CD4-positive, alpha-beta T cell treated with Interleukin-17A for 1 hour (primary cell): Measurements from ENCODE around the gene TCTN2.
A peak's percentile ranks its signal among the peaks of the same experiment; 100 is the strongest.

Experiments
- DNase-seq: peaks from one replicate; pipeline ENCODE4 v3.0.0-alpha.2; 2020

TCTN2 gene

DNA sequence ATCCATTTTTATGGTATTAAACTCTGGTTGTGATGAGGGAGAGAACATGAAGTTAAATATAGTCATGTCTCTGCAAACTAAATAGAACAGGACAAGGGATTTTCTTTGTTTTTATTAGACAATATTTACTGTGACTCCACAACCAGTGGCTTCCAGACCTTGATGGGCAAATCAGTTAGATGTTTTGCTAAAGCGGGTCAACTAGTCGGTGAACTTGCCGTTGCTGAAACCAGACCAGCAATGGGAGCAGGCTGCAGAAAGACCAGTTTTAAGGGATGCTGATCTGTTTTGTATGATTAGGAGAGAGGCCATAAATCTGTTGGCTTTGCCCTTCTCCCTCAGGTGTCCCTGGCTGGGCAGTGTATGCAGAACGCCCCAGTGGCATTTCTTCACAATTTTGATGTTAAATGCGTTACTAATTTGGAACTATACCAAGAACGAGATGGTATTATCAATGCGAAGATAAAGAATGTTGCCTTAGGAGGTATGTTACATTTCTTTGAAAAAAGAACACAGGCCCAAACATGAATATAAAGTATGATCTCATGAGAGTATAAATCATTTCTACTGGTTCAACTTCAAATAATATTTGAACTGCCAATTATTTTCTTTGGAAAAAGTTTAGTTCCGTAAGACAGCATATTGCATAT is 19.4 kb downstream of the TCTN2 start:
- DNase-seq, result no peak

GRCh38 chr12:123696207-123696606 is 25.3 kb downstream of the TCTN2 start:
- no peak for DNase-seq

GRCh38 chr12:123696646-123697045 is 25.7 kb downstream of the TCTN2 start:
- DNase-seq, result no peak

GRCh38 chr12:123705935-123706334 is 35.0 kb downstream of the TCTN2 start:
- DNase-seq, result no peak

GRCh38 chr12:123707466-123707865 is 36.6 kb downstream of the TCTN2 start:
- DNase-seq, result no peak

- DNase-seq, result no peak
Measured at GRCh38 chr12:123712780-123713319, 41.9 kb downstream of the TCTN2 start.

DNA sequence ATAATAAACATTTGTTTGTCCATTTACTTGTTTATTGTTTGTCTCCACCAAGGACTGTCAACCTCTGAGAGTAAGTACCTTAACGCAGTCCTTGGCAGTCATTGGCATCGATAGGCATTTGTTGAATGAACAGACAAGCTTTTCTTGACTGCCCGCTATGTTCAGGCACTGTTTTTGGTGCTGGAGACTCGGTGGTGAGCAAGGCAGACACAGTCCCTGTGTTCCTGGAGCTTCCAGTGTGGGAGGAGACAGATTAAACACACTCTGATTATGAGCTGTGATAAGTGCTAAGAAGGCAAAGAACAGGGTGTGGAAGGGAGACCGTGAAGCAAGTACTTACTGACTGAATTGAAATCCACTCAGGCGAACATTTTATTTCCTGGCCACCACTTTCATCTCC is 42.5 kb downstream of the TCTN2 start:
- peak; percentile 7 for DNase-seq

- DNase-seq, result peak; percentile 20
Measured at GRCh38 chr12:123713823-123714585, 43.1 kb downstream of the TCTN2 start.

- no peak for DNase-seq
Measured at GRCh38 chr12:123715195-123715594, 44.3 kb downstream of the TCTN2 start.

DNA sequence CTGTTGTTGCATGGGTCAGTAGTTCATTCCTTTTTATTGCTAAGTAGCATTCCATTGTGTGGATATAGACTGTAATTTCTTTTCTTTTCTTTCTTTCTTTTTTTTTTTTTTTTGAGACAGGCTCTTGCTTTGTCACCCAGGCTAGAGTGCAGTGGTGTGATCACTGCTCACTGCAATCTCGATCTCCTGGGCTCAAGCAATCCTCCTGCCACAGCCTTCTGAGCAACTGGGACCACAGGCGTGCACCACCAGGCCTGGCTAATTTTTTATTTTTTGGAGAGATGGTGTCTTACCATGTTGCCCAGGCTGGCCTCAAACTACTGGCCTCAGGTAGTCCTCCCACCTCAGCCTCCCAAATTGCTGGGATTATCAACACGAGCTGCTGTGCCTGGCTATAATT is 46.4 kb downstream of the TCTN2 start:
- DNase-seq, result no peak

- DNase-seq, result no peak
Measured at GRCh38 chr12:123720141-123720814, 49.4 kb downstream of the TCTN2 start.

- no peak for DNase-seq
Measured at GRCh38 chr12:123721245-123721644, 50.3 kb downstream of the TCTN2 start.

GRCh38 chr12:123723011-123723410 is 52.1 kb downstream of the TCTN2 start:
- DNase-seq, result no peak

DNA sequence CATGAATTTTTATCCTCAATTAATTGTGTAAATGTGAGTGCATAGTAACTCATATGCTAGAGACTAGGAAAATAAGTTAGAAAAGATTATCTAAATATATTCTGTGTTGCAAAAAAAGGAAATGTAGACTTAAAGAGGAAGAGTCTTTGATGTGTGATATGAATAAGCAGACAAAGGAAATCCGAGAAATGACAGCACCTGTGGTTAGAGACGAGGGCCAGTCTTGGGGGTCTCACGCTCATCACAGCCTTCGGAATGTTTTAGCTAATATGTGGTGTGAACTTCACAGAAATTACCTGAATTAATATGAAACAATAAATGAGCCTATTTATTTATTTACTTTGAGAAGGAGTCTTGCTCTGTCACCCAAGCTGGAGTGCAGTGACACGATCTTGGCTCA is 52.9 kb downstream of the TCTN2 start:
- no peak for DNase-seq

DNA sequence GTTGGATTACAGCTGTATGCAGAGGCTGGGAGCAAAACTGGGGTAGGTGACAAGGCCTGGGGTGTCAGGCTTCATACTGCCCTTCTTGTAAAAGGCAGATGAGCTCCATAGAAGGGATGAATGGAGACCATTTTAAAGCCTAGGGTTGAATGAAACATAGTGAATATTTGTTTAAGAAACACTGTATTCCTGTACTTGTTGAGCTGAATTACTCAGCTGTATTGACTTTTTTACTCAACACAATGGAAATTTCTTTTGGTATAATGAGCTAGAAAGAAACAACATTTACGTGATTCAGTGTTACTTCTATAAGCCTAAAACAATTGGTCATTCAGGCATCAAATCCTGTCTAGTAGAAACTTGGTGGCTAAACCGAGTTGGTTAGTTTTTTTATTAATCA is 55.3 kb downstream of the TCTN2 start:
- DNase-seq, result no peak

DNA sequence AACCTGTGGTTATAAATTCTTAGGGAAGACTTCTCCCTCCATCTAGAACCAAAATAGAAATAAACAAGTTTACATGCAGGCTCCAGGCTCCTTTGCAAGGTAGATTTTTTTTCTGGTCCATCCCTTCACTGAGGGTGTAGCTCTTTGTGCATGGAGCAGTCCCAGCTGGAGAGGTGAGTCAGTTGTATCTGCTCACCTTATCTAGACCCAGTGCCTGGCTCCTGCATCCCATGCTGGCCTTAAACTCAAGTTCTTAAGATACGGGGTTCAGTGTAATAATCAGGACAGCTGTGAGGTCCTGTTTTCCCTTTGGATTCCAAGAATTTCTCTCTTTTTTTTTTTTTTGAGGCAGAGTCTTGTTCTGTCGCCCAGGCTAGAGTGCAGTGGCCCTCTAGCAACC is 56.0 kb downstream of the TCTN2 start:
- no peak for DNase-seq

- no peak for DNase-seq
Measured at GRCh38 chr12:123727878-123728277, 57.0 kb downstream of the TCTN2 start.

DNA sequence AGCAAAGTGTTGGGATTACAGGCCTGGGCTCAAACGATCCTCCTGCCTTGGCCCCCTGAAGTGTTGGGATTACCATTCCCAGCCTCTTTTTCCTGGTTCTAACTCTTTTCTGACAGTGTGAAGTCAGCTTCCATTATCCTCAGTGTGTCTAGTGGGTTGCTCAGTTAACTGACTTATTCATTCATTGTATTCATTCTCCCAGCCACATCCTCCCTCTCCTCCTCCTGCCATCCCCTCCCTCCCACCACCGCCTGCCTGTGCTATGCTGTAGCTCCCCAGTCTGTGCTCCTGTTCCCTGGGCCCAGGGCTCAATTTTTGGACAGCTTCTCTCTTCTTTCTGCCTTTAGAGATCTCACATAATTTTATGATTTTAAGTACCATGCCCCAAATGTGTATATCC is 60.7 kb downstream of the TCTN2 start:
- no peak for DNase-seq

- DNase-seq, result no peak
Measured at GRCh38 chr12:123732251-123732650, 61.3 kb downstream of the TCTN2 start.

GRCh38 chr12:123733229-123733628 is 62.3 kb downstream of the TCTN2 start:
- DNase-seq, result no peak

DNA sequence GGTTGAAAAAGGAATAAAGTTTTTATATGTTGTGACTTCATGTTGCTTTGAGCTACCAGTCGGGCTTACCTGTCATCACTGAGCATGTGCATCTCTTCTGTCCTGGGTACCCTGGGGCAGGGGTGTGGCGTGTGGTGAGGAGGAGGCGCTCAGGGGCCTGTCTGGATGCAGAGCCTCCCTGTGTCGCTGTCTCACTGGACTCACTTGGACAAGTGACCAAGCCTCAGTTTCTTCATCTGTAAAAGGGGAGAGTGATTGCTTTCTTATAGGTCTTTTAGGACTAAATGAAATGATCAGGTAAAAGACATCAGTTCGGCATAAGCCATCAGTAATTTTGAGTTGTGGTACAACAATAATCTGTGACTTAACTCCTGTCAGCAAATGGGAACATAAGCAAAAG is 63.4 kb downstream of the TCTN2 start:
- no peak for DNase-seq

DNA sequence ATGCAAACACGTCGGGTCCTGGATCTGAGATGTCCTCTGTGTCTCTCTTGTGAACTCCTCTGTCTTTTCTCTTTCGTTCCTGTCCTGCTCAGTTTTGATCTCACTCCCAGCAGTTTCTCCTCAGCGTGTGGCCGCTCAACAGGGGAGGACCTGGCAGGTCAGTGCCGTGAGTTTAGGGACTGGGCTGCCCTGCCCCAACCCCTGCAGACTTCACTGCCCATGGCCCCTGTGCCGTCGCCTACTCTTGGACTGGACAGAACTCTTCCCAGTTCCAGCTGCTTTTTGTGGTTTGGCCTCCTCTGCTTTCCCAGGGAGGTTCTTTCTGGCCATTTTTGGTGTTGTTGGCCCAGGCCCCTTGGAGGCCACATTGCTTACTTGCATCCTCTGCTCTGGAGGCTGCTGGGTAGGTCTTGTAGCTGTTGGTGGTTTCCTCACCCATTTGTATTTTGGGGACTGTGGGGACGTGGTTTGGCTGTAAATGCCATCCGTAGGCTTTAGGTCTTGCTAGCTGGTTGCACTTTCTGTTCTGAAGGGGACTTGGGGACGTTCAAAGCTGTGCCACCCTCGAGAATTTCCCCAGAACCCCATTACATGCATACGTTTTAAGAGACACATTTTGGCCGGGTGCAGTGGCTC is 71.1 kb downstream of the TCTN2 start:
- peak; percentile 44 for DNase-seq

GRCh38 chr12:123743002-123743401 is 72.1 kb downstream of the TCTN2 start:
- DNase-seq, result no peak
